KBM-7 (cell line): Measurements from ENCODE around the gene UNC119.
"Not testable (repeated sequence)": the region's sequence is repeated elsewhere in the genome, so short reads cannot be mapped to it uniquely, and the experiment has no call there.

Experiments used
- DNase-seq: peaks from one replicate; pipeline ENCODE4 v3.0.0-alpha.2; 2015
- in situ Hi-C: fragments of 300-500 bp; cut with MboI; formaldehyde crosslinking; loops from 2 replicates; pipeline ENCODE4 v1.14.3; 2020; ENCODE audit warnings: low sequenced_read_pairs, low pct_unique_long_range_greater_than_20kb, mixed read lengths

UNC119 gene

DNA sequence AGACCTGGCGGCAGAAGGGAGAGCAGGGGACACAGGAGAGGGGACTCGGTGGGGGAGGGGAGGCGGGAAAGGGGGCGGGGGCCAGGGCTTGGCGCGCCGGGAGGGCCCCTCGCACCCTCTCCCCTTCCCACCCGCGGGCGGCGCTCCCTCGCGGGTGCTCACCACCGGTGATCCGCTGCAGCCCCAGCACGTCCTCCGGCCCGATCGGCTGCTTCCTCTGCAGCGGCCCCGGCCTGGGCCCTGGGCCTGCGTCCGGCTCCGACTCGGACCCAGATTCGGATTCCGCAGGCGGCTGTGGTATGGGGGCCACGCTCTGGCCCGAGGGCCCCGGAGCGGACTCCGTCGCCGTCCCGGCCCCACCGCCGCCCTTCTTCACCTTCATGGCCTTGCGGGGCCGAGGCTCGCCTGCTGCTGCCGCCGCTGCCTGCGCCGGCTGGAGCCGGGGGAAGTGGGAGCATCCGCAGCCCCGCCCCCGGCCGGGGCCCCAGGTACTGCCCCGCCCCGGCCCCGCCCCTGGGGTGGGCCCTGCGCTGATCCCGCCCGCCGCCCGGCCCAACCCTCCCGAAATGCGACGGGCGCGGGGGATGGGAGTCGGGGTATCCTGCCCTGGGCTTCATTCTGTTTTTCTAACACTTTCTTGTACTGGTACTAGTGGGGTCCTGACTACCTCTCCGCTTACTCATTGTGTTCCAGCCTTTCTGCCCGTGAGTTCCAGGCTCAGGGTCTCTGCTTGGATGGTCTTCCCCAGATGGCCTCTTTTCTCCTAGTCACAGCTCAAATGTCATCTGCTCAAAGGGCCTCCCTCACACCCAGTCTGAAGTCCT lies at the start of gene UNC119:
TSS of gene UNC119 (minus strand) at position 449 of the 824 bp plus-strand sequence. CDS start at position 382, 67 bp downstream.
- in situ Hi-C loops = no loop called here

DNA sequence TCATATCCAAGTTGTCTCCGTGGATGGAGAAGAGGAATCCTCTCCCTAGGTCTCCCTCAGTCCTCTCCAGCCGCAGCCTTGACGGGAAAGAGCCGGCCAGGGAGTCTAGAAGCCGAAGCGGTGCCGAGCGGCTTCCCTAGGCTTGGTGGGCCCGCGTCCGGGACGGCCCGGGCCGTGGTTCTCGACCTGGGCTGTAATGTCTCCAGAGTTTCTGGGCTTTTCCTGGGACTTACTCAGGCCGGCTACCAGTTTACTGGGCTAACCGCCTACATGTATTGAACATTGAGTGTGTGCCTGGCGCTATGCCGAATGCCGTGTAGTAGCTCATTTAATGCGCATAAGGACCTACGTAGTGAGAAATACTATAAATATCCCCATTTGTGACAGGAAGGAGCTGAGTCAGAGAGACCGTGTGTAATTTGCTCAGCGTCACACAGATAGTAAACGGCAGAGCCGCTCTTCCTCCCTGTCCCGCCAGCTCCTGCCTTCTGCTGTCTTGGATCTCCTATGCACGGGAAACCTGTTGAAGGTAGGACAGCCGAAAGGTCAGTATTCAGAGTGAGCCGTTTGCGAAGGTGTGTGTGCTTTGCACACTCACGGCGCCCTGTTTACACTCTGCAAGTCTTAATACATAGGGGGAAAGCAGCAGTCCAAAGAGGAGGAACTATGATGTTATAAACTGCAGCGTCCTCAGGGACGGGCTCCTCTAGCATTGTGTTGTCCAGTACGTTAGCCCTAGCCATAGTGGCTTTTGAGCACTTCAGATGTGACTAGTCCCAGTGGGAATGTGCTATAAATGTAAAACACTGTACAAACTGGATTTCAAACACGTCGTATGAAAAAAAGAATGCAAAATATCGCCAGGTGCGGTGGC lies 47.1 kb upstream of the UNC119 start:
- peak; percentile 73 for DNase-seq
- in situ Hi-C loops = no loop called here

More for the DNA sequence above, at the start of gene UNC119:
- peak; percentile 63 for DNase-seq

DNA sequence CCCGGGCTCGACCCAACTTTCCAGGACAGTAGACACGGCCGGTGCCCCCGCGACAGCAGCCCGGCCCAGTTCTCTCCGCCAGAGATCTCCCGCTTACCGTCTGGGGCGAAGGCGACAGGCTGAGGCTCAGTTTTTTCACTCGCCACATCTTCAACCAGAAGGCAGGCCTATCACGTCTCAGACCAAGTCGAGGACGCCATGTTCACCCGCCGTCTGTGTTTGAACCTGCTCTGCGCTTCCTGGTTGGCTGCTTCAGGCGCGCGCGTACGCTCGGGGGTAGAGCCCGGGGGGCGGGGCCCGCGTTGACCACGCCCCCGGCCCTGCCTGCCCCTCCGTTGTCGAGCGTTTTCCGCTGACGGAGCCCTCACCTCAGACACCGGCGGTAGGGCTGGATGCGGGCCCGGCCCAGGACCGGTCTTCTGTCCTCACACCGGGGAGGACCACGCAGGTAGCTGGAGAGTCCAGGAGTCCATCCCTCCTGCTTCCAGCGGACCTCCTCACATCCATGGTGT lies 46.4 kb upstream of the UNC119 start, which contains the start of gene SPAG5:
TSS of gene SPAG5 (minus strand) at position 227 of the 512 bp plus-strand sequence. CDS start at position 148, 79 bp downstream.
- in situ Hi-C loops = no loop called here

DNA sequence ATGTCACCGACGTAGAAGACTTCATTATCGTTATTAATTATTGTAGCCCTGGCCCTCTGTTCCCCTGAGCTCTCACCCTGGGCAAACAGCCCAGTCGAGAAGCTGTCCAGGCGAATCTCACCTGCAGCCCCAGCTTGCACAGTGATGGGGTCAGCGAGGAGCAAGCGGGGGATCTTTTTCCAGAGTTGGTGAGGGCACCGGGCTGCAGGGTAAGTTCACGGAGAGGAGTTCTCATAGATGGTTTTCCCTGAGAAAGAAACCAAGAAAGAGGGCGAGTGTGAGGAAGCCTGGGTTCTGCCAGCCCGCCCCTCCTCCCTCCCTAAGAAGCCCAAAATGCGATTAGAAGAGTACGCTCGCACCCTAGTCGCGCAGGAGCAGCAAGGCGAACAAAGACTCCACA lies 46.0 kb upstream of the UNC119 start:
- in situ Hi-C loops = no loop called here
- no peak for DNase-seq

More for the DNA sequence above, 46.4 kb upstream of the UNC119 start, which contains the start of gene SPAG5:
- peak; percentile 98 for DNase-seq

DNA sequence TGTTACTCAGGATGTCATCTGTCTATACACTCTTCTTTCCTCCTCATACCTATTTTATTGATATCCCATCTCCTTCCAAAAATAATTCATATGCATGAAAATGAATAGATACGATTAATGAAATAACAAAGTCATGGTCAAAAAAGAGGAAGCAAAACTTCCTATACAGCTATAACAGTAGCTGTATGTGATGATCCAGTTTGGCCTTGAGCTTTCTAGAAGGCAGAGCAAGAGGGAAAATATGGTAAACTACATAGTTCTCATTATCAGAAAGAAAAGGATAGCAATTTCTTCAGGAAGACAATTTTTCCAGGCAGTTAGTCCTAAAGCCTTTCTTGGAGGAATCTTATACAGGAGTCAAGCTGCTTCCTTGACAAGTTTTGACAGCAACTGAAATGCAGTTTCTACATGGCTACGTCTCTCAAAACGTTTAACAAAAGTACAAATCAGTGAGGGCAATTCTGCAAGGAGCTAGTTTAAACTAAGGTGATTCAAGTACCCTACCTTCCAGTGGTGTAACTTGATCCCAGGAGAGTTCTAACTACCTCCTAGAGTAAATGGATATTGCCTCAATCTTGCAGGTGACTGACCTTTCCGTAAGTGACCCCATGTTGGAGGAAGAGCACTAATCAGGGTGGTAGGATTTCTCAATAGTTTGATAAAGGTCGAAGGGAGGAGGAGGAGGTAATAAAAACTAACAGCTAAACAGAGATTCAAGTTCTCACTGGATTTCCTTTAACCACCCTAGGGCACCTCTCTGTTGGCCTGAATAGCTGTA lies 45.4 kb upstream of the UNC119 start:
- DNase-seq = peak; percentile 26
- in situ Hi-C loops = no loop called here

DNA sequence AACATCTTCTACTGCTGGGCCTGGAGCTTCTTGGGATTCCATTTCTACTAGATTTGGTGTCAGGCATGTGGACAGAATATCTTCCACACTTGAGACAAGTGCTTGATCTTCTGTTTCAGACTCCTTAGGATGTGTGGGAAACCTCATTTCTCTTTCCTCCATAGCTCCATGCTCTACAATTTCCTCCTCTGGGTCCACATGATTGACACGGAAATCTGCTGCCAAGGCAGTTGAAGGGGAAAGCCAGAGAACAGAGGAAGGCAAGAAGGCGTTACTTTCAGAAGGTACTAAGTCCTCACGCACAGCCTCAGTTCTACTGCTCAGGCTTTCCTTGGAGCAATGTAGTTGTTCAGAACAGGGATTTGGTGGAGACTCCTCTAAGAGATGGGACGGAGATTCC lies 39.8 kb upstream of the UNC119 start:
- DNase-seq = no peak
- in situ Hi-C loops = no loop called here

DNA sequence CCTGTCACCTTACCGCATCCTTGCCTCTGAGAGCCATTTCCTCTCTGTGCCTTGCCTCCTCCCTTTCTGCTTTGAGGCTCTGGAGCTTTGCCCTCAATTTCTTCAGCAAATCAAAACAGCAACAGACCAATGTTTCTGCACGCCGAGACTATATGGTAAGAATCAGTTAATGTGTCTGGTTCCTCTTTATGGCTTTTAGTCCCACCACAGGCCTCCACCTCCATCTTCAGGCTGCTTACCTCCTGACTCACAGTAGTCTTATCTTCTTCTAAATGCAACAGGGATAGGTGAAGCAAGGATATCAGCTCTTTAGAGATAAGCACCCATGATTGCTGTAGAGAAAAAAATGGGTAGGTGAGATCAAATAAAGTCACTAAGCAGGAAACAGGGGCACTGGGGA lies 33.4 kb upstream of the UNC119 start:
- DNase-seq = peak; percentile 23
- in situ Hi-C loops = no loop called here

DNA sequence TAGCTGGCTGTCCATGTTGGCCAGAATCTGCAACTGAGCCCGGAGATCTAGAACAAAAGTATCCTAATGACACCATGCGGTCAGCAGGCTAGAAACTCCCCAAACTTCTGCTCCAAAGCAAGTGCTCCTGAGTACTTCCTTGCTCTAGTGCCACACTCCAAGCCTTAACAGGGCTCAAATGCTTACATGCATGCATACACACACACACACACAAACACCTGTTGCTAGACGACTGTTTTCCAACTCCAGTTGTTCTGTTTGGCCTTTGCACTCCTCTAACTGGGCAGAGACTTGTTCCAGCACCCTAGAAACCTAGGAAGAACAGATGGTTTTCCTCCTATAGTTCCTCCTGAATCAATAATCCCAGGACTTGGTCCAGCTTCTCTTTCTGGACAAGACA lies 32.0 kb upstream of the UNC119 start:
- in situ Hi-C loops = no loop called here
- no peak for DNase-seq

DNA sequence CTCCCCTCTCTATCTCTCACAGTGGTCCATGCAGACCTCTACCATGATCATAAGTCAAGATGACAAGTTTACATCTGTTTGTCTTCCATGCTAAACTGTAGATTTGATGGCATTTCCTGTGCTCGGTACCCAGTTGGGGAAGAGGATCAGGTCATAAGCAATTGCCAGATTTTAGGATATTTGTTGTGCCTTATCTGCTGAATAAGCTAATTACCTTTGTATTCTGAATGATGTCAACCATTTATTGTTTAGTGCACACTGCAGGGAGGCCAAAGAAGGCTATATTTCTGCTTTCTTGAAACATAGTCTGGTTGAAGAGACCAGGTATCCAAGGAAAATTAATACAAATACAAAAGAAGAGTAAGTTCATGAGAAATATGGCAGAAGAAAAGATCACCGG lies 30.1 kb upstream of the UNC119 start:
- no peak for DNase-seq
- in situ Hi-C loops = no loop called here

DNA sequence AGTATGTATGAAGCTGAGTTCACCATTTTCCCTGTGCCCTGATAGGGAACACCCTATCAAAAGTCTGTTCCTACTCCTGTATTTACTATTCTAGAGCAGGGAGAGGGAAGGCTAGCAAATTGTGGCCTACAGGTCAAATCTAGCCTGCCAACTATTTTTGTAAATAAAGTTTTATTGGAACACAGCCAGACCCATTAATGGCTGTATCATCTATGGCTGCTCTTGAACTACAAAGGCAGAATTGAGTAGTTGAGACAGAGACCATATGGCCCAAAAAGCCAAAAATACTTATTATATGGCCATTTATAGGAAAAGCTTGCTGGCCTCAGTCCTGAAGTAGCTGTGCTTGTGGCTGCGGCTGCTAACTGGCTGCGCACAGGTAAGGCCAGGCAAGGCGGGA lies 28.5 kb upstream of the UNC119 start:
- in situ Hi-C loops = no loop called here

DNA sequence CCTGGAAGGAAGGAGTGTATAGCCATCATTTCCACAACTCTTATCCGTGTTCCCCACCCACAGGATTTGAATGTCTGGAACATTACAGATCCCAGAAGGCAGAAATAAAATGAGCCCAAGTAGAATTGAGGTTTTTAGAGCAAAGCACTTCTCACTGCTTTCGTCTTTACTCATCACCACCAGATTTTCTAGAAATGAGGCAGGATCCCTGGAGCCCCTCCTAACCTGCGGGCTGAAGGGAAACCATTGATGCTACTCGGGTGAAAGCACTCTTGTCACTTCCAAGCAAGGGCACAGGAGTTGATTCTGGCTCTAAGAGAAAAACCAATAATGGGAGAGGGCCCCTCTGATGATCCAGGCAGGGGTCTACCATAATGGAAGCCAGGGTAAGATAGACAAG lies 27.1 kb upstream of the UNC119 start:
- DNase-seq = no peak
- in situ Hi-C loops = no loop called here

More for the DNA sequence above, 28.5 kb upstream of the UNC119 start:
- no peak for DNase-seq

DNA sequence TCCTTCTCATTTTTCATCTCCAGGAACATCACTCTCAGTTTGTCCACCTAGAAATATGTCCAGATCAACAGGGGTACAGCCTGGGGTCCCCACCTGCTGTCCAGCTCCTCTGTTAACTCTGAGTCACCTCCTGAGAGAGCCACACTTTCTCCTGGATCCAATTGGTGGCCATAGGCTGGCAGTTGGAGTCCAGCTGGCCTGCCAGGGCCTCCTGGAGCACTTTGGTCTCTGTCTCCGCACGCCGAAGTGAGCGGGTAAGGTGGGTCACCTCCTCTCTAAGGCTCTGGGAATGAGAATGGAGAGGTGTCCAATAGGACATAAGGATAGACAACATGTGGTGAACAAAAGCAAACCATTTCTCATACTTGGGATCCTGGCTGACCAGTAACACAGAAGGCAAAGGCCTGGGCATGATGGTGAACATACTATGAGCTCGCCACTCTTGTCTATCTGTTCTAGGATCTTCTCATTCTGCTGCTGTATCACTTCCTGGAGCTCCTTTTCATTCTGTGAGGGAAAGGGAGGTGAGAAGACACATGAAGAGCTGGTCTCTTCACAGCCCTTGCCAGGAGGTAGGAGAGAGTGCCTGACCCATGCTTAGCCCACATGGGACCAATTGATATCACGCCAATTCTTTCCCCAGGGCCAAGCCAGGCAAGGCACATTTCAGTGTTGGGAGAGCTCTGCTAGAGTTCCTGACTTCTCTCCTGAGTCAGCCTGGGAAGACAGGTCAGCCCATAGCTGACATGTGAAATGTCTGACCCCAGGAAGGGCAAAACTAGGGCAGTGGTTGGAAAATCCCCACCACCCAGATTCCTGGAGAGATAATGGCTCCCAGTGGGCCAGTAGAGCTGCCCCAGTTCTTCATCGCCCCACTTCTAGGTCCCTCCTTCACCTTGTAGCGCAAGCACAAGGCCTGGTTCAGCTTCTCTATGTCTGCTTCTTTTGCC lies 26.1 kb upstream of the UNC119 start:
- no peak for DNase-seq
- in situ Hi-C loops = no loop called here

DNA sequence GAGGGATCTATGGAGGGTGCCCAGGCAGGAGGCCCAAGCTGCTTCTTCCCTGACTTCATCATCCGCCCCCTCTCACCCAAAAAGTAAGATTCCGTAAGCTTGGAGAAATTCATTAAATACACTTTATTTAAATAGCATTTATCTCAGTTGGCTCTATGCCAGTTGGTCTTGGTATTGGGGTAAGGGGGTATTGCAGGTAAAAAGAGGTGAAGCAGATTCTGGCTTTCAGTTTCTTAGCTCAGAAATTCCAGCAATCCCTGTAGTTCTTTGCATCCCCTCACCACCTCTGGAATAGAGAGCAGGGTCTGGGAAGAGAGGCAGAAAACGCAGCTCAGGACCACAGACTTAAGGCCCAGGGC lies 25.0 kb upstream of the UNC119 start:
- DNase-seq = no peak
- in situ Hi-C loops = no loop called here

DNA sequence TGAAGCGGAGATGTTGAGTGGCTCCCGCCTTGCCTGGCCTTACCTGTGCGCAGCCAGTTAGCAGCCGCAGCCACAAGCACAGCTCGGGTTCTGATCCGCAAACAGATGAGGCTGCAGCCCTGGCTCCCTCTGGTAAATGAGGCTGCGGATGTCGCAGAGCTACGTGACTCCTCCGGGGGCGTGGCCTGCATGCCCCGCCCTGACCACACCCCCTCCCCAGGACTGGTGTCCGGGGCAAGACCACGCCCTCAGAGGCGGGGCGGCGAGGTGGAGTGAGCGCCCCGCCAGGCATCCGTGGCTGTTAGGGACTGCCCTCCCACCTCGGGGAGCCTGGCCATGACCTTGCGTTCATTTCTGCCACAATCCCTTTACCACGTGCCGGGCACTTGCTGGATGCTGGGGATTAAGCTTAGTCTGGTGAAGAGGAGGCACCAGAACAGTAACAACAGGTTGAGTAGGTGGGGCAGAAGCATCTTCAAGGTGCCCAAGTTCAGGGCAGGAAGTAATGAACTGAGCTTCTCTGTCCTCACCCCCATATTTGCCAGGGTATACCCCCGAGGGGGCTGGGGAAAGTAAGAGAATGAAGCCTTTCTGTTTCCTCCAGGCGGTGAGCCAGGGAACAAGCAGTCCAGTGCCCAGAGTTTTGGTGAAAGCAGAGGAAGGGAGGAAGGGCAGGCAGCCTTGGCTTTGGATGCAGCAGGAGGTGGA lies 24.5 kb upstream of the UNC119 start, which contains the start of gene ALDOC:
TSS of gene ALDOC (minus strand) at position 138 of the 708 bp plus-strand sequence. CDS start 1,363 bp downstream, outside the sequence.
- in situ Hi-C loops = no loop called here
- DNase-seq = peak; percentile 94

DNA sequence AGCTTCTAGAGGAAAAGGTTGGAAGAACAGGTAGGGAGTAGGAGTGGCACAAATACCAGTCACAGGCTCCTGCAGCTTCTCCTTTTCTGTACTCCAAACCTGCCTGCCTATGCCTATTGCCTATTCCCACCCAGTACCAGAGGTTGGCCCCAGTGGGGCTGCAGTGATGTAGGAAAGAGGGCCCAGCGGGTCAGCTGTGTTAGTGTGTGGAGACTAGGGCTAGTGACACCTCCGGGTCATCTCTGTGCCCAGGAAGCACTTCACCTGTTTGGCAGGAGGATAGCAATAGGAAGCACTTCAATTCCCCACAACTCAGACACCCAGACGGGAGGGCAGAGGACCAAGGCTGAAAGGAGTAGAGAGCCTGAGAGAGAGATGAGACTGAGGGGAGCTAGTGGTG lies 23.6 kb upstream of the UNC119 start:
- in situ Hi-C loops, DNase-seq: not testable (repeated sequence)

DNA sequence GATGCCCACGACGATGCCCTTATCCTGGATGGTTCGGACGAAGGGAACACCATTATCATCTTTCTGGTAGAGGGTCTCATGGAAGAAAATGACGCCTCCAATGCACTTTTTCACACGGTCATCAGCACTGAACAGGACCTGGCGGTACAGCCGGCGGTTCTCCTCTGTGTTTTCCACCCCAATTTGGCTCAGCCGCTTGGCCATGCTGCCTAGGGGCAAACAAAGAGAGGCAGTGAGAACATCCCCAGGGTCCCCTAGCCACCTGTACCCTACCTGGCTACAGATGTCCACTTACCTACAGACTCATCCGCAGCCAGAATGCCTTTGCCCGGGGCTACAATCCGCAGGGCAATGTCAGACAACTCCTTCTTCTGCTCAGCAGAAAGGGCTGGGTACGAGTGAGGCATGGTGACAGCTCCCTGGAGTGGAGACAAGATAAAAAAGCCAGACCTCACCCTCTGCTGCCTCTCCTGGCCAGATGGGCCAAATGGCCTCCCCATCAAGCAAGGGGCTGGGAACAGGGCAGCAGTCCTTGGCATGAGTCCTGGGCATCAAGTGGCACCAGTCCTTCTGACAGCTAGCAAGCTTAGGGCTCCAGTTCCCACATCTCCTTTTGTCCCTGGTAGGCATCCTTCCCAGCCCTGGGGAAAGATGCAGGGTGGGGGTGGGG lies 22.8 kb upstream of the UNC119 start:
- in situ Hi-C loops = no loop called here
- DNase-seq = no peak

DNA sequence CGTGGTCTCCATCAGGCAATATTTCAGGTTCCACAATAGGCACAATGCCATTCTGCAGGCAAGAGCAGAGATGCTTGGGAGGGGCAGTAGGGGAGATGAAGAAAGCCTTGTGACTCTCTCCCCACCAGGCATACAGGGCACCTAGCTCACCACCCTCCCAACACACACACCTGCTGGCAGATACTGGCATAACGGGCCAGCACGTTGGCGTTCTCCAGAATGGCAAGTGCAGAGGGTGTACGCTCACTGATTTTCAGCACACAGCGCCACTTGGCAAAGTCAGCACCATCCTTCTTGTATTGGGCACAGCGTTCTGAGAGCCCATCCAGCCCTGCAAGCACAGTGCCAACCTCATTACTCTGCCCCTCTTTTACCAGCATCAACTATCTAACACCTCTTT lies 22.1 kb upstream of the UNC119 start:
- no peak for DNase-seq

More for the DNA sequence above, 22.1 kb upstream of the UNC119 start:
- in situ Hi-C loops = no loop called here
